C4-2B (cell line): ENCODE measurements around the gene ZNF581.

Source experiments
- ZFX ChIP-seq: fragments of 450-650 bp; IDR thresholded peaks from 2 replicates; pipeline ENCODE4 v1.6.1; 2017
- TF ChIP-seq, protein P1 (sequence below): fragments of 450-650 bp; conservative IDR thresholded peaks from 2 replicates; pipeline ENCODE4 v1.5.1; 2017; ENCODE audit warnings: mild to moderate bottlenecking

- TF ChIP-seq ZFX = no peak
- TF ChIP-seq, protein P1, sequence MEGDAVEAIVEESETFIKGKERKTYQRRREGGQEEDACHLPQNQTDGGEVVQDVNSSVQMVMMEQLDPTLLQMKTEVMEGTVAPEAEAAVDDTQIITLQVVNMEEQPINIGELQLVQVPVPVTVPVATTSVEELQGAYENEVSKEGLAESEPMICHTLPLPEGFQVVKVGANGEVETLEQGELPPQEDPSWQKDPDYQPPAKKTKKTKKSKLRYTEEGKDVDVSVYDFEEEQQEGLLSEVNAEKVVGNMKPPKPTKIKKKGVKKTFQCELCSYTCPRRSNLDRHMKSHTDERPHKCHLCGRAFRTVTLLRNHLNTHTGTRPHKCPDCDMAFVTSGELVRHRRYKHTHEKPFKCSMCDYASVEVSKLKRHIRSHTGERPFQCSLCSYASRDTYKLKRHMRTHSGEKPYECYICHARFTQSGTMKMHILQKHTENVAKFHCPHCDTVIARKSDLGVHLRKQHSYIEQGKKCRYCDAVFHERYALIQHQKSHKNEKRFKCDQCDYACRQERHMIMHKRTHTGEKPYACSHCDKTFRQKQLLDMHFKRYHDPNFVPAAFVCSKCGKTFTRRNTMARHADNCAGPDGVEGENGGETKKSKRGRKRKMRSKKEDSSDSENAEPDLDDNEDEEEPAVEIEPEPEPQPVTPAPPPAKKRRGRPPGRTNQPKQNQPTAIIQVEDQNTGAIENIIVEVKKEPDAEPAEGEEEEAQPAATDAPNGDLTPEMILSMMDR = no peak
These were observed 36.2 kb downstream of the ZNF581 start for GRCh38 chr19:55679343-55680257.
